NCI-H345 treated with DMSO at 0.1 percent for 48 hours (cell line): ENCODE results near the gene DDT.
A peak's percentile ranks its signal among the peaks of the same experiment; 100 is the strongest.
"Not testable (repeated sequence)": the region's sequence is repeated elsewhere in the genome, so short reads cannot be mapped to it uniquely, and the experiment has no call there.

Experiments
- DNase-seq: peaks from one replicate; lab custom pipeline; 2025; ENCODE audit not compliant: unreplicated experiment; lab: John Stamatoyannopoulos, UW

Gene DDT

DNA sequence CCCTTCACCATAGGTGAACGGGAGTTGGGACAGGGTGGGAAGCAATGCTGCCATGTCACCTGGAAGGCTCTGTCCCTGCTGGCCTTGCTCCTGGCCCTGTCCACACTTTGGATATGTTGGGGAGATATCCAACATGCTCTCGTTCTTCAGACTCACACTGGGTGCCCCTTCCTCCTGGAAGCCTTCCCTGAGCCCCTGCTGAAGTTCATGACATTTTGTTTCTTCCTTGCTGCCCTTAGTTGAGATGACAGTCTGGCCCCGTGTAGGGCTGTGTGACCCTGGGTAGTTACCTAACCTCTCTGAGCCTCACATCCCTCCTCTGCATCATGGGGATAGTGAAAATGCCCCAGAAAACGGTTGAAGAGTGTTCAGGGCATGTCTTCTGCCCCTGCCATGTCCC is 20.8 kb downstream of the DDT start:
- DNase-seq, result not testable (repeated sequence)

DNA sequence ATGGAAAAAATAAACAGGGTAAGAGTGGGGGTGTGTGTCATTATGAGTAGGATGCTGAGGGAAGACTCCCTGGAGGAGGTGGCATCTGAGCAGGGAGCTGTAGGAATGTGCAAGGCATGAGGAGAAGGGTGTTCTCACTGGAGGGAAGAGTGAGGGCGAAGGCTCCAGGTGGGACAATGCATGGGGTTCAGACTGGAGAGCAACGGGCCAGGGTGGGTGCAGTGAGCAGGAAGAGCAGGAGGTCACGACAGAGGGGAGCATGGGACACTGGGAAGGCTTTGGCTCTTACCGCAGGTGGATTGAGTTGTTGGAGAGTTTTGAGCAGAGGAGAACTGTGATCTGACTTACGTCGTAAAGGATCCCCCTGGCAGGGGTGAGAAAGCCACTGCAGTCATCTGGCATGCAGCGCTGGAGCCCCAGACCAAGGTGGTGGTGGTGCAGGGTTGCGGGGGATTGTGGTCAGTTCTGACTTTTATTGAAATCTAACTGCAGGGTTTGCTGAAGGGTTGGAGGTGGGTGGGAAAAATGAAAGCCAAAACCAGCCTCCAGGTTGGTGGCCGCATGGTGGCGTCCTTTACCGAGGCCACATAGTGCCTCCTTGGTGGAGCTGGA is 21.3 kb downstream of the DDT start:
- not testable (repeated sequence) for DNase-seq

DNA sequence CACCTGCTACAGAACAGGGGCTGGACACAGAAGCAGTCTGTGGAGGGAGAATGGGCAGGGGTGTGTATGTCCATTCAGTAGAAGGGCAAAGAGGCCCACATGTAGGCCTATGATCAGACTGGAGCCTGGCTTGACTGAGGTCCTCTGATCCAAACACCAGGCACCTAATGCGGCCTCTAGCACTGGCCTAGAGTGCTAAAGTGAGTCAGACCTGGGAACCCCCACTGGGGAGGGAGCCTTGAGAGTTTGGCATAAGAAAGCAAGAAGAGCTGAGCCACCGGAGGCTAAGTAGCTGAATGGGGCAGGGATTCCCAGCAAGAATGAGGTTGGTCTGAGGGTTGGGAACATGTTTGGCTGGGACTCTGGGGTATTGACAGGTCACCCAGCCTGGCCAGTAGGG is 22.9 kb downstream of the DDT start:
- not testable (repeated sequence) for DNase-seq

DNA sequence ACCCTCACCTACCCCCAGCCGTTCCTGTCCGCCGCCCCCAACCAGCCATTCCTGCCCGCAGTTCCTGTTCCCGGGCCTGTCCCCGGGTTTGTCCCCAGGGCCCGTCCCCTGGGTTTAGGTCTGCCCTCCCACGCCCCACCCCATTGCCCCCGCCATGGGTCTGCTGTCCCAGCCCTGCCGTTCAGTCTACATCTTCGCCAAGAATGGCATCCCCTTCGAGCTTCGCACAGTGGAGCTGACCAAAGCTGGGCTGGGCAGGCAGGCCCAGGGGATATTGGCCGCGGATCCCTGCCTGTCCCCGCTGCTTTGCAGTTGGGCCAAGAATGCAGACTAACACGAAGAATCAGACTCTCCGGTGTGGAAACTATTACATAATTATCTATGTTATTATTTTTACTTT is 24.5 kb downstream of the DDT start:
- not testable (repeated sequence) for DNase-seq

DNA sequence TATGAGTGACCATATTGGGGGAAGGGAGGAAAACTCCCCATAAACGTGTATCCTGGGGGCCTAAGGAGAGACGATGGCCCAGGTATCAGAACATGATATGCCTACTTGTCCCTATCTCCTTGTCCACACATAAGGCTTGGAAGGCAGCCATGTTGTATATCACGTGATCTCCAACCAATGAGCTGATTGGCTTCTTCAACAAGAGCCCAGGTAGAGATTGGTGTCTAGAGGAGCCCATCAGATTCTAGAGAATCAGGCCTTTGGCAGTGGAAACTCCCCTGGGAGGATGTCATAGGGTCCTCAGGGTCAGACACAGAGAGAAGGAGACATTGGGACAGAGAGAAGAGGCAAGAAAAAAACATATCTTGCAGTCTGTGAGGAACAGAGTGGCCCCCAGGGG is 26.9 kb downstream of the DDT start:
- not testable (repeated sequence) for DNase-seq

DNA sequence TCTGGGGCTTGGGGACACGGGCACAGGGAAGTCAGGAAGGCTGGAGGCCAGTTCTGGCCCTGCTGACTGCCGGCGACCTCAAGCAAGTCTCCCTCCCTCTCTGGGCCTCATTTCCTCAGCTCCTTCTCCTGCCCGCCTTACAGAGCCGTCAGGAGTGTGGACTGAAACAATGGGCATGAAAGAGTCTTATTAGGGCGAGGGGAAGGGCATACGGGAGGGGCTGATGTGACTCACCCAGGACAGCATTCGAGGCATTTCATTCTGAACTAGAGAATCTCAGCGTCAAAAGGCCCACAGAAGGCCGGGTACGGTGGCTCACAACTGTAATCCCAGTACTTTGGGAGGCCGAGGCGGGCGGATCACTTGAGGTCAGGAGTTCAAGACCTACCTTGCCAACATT is 34.1 kb downstream of the DDT start:
- not testable (repeated sequence) for DNase-seq

DNA sequence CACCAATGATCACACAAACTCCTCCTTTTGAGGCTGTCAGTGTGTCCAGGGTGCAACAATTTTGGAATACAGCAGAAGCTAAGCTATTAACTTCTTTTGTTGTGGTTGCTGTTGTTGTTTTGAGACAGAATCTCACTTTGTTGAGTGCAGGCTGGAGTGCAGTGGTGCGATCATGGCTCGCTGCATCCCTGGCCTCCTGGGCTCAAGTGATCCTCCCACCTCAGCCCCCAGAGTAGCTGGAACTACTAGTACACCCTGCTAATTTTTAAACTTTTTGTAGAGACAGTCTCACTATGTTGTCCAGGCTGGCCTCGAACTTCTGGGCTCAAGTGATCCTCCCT is 35.3 kb downstream of the DDT start:
- DNase-seq, result no peak

DNA sequence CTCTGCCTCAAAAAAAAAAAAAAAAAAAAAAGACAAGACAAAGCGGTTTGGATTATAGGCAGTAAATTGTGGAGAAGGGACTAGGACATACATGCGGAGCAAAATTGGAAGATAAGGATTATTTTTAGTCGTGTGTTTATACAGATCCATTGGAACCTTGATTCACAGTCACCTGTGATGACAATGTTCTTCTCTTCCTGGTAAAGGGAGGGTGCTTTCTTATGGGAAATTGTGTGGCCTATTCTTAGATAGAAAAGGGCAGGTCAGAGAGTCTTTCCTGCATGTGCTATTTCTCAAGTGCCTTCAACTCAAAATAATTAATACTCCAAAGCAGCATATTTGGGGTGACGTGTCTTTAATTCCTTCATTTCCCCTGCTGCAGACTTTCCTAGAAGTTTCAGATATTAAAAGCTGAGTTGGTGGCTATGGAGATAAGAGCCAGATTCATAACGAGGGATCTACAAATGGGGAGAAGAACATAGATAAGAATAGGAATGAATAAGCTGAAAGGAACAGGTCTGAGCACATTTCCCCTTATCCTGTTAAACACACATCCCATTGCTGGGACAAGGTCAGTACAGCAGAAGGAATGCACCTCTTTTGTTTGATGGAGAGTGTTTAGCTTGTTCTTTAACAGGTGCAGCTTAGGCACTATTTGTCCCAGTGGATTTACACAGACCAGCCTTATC is 35.8 kb downstream of the DDT start:
- DNase-seq, result peak; percentile 7

DNA sequence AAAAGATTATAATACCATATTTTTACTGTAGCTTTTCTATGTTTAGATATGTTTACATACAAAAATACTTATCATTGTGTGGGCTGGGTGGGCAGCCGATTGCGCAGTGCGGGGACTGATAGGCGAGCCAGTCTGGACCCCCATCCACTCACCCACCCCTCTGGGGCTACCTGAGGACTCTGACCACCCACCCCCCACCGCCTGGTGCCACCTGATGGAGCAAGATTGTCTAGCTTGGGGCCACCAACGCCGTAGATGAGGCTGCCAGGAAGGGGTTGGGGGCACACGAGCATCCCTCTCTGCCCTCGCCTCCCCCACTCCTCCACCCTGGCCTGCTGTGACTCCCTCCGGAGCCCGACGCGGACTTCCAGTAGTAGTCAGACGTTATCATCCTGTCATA is 47.7 kb downstream of the DDT start:
- DNase-seq, result no peak

DNA sequence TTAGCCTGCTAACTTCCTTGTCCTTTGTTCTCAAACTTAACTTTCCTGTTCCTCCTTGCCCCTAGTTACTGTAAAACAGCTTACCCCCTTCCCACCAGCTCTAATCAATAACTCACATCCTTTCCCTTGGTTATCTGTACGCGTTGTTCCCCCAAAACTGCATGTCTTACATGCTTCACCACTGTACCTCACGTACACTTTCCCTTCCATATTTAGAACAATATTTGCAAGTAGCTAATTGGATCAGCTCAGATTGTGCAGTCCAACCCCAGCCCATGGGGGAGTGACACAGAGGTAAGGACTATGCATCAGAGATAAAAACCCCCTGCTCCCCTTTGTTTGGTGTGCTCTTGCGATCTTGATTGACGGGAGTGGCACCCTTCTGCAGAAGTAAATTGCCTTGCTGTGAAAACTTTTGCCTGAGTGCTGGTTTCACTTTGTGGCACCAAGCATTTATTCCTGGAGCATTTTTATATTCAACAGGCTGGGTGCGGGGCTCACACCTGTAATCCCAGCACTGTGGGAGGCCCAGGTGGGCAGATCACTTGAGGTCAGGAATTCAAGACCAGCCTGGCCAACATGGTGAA is 49.1 kb downstream of the DDT start:
- DNase-seq, result no peak

DNA sequence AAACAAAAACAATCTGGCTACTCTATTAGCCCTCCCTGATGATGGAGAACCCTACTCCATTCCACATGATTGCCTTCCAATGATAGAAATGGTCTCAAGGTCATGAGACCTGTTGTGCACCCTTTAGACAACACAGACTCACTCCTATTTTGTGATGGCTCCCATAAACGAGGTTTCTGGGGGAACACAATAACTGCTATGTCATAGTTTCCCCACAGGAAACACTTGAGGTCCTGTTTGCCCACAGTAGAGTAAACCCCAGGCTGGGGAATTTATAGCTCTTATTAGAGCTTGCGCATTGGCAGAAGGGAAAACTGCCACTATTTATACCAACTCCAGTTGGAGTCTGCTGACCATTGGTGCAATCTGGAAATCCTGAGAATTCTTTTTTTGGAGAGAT is 51.3 kb downstream of the DDT start:
- DNase-seq, result no peak

DNA sequence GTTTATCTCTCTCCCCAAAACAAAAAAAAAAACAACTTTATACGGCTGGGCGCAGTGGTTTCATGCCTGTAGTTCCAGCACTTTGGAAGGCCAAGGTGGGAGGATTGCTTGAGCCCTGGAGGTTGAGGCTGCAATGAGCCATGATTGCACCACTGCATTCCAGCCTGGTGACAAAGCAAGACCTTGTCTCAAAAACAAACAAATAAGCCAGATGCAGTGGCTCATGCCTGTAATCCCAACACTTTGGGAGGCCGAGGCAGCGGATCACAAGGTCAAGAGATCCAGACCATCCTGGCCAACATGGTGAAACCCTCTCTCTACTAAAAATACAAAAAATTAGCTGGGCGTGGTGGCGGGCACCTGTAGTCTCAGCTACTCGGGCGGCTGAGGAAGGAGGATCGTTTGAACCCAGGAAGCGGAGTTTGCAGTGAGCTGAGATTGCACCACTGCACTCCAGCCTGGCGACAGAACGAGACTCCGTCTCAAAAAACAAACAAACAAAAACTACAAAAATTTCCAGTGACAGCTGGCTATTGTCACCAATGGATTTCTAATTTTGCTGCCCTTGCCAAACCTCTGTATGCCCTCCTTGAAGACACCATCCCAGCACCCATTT is 52.5 kb downstream of the DDT start:
- not testable (repeated sequence) for DNase-seq
